Ishikawa (cell line): ENCODE data around the gene ABL1.
A peak's percentile ranks its signal among the peaks of the same experiment; 100 is the strongest.

Experiments
- CEBPB ChIP-seq: IDR thresholded peaks from 2 replicates; pipeline ENCODE4 v1.6.1; 2012
- CREB1 ChIP-seq: IDR thresholded peaks from 2 replicates; pipeline ENCODE4 v1.6.1; 2012; ENCODE audit warnings: low read depth
- EGR1 ChIP-seq: IDR thresholded peaks from 2 replicates; pipeline ENCODE4 v1.6.1; 2012
- EP300 ChIP-seq: IDR thresholded peaks from 2 replicates; pipeline ENCODE4 v1.6.1; 2012; ENCODE audit warnings: borderline replicate concordance
- FOXM1 ChIP-seq: IDR thresholded peaks from 2 replicates; pipeline ENCODE4 v1.6.1; 2012; ENCODE audit warnings: low read depth, borderline replicate concordance
- NFIC ChIP-seq: IDR thresholded peaks from 2 replicates; pipeline ENCODE4 v1.6.1; 2012
- RAD21 ChIP-seq: IDR thresholded peaks from 2 replicates; pipeline ENCODE4 v1.6.1; 2012; ENCODE audit warnings: low read depth
- TAF1 ChIP-seq: IDR thresholded peaks from 2 replicates; pipeline ENCODE4 v1.6.1; 2012; ENCODE audit warnings: low read depth, mild to moderate bottlenecking
- TCF12 ChIP-seq: IDR thresholded peaks from 2 replicates; pipeline ENCODE4 v1.6.1; 2012; ENCODE audit warnings: low read depth
- TEAD4 ChIP-seq: IDR thresholded peaks from 2 replicates; pipeline ENCODE4 v1.6.1; 2012
- USF1 ChIP-seq: IDR thresholded peaks from 2 replicates; pipeline ENCODE4 v1.6.1; 2012
- YY1 ChIP-seq: IDR thresholded peaks from 2 replicates; pipeline ENCODE4 v1.6.1; 2012; ENCODE audit warnings: low read depth
- ZBTB7A ChIP-seq: IDR thresholded peaks from 2 replicates; pipeline ENCODE4 v1.6.1; 2012; ENCODE audit warnings: low read depth
- TF ChIP-seq, protein P1 (sequence below): IDR thresholded peaks from 2 replicates; pipeline ENCODE4 v1.6.1; 2012
- TF ChIP-seq, protein P2 (sequence below): IDR thresholded peaks from 2 replicates; pipeline ENCODE4 v1.6.1; 2012; ENCODE audit warnings: low read depth, mild to moderate bottlenecking

ABL1 gene

DNA sequence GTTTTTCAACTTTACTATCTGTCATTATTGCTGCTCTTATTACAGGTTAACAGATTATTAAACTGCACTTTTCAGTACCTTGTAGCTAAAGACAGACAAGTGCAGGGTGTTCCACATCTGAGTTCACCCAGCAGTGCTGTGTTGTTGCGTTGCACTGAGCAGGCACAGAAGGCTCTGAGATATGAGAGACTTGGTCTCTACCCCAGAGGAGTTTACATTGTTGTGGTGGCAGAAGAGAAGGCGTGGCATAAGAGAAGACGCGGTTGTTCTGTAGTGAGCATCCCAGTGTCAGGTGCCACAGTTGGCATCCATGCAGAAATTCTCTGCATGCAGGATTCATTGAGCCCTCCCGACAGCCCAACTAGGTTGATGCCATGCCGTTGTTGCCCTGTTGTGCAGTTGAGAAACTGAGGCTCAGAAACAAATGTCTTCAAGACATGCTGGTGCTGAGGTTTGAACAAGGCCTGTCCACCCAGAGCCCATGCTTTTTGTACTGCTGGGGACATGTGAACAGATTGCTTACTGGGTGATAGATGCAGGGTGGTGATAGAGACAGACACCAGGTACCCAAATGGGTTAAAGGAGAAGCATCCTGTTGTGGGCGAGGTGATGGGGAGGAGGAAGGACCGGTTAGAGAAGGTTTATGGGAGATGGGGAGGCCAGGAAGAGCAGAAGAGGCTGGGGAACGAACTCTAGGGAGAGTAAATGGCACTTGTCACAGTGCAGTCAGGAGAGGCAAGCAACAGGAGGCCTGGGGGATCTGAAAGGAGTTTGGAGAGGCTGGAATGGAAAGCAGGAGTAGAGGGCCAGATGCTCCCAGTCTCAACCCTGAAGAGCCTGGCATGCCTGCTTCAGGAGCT is 8.2 kb downstream of the ABL1 start:
- TF ChIP-seq ZBTB7A (no peak), TEAD4 (no peak)

- TF ChIP-seq YY1: no peak
- TF ChIP-seq CREB1: no peak
- no peak for TF ChIP-seq CEBPB
- no peak for TF ChIP-seq ZBTB7A
- TF ChIP-seq TEAD4: no peak
- TF ChIP-seq, protein P1, sequence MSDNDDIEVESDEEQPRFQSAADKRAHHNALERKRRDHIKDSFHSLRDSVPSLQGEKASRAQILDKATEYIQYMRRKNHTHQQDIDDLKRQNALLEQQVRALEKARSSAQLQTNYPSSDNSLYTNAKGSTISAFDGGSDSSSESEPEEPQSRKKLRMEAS: no peak
- no peak for TF ChIP-seq RAD21
- no peak for TF ChIP-seq TCF12
- no peak for TF ChIP-seq FOXM1
- TF ChIP-seq TAF1: no peak
- TF ChIP-seq USF1: no peak
- no peak for TF ChIP-seq EGR1
- TF ChIP-seq, protein P2, sequence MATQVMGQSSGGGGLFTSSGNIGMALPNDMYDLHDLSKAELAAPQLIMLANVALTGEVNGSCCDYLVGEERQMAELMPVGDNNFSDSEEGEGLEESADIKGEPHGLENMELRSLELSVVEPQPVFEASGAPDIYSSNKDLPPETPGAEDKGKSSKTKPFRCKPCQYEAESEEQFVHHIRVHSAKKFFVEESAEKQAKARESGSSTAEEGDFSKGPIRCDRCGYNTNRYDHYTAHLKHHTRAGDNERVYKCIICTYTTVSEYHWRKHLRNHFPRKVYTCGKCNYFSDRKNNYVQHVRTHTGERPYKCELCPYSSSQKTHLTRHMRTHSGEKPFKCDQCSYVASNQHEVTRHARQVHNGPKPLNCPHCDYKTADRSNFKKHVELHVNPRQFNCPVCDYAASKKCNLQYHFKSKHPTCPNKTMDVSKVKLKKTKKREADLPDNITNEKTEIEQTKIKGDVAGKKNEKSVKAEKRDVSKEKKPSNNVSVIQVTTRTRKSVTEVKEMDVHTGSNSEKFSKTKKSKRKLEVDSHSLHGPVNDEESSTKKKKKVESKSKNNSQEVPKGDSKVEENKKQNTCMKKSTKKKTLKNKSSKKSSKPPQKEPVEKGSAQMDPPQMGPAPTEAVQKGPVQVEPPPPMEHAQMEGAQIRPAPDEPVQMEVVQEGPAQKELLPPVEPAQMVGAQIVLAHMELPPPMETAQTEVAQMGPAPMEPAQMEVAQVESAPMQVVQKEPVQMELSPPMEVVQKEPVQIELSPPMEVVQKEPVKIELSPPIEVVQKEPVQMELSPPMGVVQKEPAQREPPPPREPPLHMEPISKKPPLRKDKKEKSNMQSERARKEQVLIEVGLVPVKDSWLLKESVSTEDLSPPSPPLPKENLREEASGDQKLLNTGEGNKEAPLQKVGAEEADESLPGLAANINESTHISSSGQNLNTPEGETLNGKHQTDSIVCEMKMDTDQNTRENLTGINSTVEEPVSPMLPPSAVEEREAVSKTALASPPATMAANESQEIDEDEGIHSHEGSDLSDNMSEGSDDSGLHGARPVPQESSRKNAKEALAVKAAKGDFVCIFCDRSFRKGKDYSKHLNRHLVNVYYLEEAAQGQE: no peak
- TF ChIP-seq NFIC: no peak
- no peak for TF ChIP-seq EP300
Measured at GRCh38 chr9:130844044-130844451, 9.0 kb downstream of the ABL1 start.

- TF ChIP-seq CEBPB (0 out of 2 replicates have a peak, but pooled peaks have one; percentile 26), YY1 (no peak)
Measured at GRCh38 chr9:130845254-130845653, 10.2 kb downstream of the ABL1 start.

- TF ChIP-seq, protein P2: no peak
- TF ChIP-seq FOXM1 (no peak), EP300 (no peak), ZBTB7A (no peak), CREB1 (no peak), EGR1 (no peak), TAF1 (no peak), CEBPB (no peak), YY1 (no peak), RAD21 (no peak), USF1 (no peak), NFIC (no peak), TEAD4 (no peak), TCF12 (no peak)
- TF ChIP-seq, protein P1: no peak
Measured at GRCh38 chr9:130845901-130846481, 10.9 kb downstream of the ABL1 start.

GRCh38 chr9:130846487-130847305 is 11.6 kb downstream of the ABL1 start:
- TF ChIP-seq TEAD4: no peak
- TF ChIP-seq CEBPB: no peak
- TF ChIP-seq TAF1: no peak
- TF ChIP-seq, protein P1: no peak
- TF ChIP-seq CREB1: no peak
- TF ChIP-seq EGR1: no peak
- no peak for TF ChIP-seq YY1
- TF ChIP-seq TCF12: no peak
- TF ChIP-seq, protein P2: no peak
- no peak for TF ChIP-seq EP300
